D721Med (cell line): ENCODE data around the gene NDNF.

Source experiments
- DNase-seq: peaks from one replicate; pipeline ENCODE4 v3.0.0; 2011; ENCODE audit warnings: low spot score; ENCODE audit not compliant: insufficient read length
- FAIRE-seq: peaks from 2 replicates; lab custom pipeline; 2011; peaks lifted over from hg19 to GRCh38; lab: Jason Lieb, UNC
- TF ChIP-seq, protein P1 (sequence below): IDR thresholded peaks from 2 replicates; pipeline ENCODE4 v1.5.1; 2012; ENCODE audit warnings: mild to moderate bottlenecking, control low read depth; ENCODE audit not compliant: insufficient read depth; ENCODE audit errors: missing control alignments

Gene NDNF

DNA sequence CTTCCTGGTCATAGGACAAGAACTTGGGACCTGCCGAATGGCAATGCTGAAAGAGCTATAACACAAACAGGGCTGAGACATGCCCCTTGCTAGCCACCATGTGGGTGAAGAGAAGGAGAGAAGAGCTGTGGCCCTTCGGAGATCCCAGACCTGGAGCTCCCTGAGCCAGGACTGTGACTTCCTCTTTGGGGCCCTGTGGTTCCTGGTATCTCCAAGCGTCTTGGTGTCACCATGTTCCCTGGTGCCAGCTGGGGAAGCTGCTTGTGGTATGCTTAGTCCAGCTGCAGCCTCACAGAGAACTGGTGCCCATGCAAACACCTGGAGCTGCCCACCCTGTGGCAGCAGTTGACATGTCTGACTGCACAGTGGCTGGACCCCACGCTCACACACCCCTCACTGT is 68.5 kb downstream of the NDNF start:
- TF ChIP-seq, protein P1, sequence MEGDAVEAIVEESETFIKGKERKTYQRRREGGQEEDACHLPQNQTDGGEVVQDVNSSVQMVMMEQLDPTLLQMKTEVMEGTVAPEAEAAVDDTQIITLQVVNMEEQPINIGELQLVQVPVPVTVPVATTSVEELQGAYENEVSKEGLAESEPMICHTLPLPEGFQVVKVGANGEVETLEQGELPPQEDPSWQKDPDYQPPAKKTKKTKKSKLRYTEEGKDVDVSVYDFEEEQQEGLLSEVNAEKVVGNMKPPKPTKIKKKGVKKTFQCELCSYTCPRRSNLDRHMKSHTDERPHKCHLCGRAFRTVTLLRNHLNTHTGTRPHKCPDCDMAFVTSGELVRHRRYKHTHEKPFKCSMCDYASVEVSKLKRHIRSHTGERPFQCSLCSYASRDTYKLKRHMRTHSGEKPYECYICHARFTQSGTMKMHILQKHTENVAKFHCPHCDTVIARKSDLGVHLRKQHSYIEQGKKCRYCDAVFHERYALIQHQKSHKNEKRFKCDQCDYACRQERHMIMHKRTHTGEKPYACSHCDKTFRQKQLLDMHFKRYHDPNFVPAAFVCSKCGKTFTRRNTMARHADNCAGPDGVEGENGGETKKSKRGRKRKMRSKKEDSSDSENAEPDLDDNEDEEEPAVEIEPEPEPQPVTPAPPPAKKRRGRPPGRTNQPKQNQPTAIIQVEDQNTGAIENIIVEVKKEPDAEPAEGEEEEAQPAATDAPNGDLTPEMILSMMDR = no peak
- DNase-seq (no peak), FAIRE-seq (no peak)

DNA sequence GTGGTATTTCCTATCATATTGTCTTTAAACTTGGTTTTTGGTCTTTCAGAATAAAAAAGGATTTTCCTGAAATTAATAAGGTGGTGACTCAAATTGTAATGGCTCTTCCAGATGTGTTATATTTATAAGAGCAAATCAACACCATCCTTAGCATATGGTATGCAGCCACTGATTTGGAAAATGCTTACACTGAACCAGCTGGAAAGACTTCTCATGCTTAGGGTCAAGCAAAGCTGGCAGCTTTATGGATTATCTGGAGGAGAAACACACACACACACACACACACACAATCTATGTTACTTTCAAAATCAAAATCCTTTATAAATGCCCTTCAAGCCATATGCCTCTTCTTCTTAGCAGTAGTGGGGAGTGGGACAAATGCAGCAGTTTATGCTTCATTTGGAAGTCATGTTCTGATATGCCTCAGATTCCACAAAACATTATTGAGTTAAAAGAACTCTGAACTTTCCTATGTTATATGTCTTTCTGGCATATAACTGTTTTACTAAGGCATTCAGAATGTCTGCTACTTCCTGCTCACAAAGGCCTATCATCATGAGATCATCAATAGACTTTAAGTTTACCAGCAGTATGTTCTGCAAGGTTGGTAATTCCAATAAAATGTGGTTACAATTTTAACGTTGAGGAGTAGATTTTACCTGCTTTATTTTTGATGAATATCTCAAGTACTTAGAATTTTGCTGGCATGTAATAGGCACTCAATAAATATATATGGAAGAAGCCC is 76.9 kb downstream of the NDNF start:
- no peak for DNase-seq
- no peak for FAIRE-seq
- TF ChIP-seq, protein P1 = no peak

DNA sequence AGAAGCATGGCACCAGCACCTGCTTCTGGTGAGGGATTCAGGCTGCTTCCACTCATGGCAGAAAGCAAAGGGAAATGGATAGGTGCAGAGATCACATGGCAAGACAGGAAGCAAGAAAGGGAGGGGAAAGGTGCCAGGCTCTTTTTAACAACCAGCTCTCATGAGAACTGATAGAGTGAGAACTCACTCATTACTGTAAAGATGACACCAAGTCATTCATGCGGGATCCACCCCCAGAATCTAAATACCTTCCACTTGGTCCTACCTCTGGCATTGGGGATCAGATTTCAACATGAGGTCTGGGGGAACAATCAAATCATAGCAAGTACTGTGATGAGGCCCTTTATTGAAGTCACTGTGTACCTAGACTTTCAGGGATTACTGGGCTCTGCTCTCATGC is 77.8 kb downstream of the NDNF start:
- TF ChIP-seq, protein P1 = no peak
- FAIRE-seq (no peak), DNase-seq (no peak)

DNA sequence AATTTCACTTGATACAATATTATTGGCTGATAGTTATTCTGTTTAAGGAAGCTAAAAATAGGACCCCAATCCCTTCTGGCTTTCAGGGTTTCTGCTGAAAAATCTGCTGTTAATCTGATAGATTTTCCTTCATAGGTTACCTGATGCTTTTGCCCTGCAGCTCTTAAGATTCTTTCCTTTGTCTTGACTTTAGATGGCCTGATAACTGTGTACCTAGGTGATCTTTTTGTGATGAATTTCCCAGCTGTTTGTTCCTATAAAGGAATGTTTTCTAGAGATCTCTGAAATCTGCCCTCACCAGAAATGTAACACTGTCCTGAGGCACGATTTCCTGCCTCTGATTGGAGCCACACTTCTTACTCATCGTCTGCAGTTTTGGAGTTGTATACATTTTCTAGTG is 80.5 kb downstream of the NDNF start:
- FAIRE-seq (no peak), DNase-seq (no peak)
- TF ChIP-seq, protein P1 = no peak

DNA sequence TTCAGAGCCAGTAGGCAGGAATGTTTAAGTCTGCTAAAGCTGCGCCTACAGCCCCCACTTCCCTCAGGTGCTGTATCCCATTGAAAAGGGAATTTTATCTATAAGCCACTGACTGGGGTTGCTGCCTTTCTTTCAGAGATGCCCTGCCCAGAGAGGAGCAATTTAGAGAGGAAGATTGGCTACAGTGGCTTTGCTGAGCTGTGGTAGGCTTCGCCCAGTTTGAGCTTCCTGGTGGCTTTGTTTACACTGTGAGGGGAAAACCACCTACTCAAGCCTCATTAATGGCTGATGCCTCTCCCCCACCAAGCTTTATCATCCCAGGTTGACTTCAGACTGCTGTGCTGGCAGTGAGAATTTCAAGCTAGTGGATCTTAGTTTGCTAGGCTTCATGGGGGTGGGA is 82.1 kb downstream of the NDNF start:
- FAIRE-seq (no peak), DNase-seq (no peak)
- TF ChIP-seq, protein P1 = no peak
